Endodermal cell (in vitro differentiated cells): ENCODE measurements around the gene RSPO3. TPM values are rescaled to one million over a fixed set of nuclear protein-coding genes. Genes with fewer than 3 reads are reported as not detected.

Source experiments
- DNase-seq: peaks from one replicate; pipeline ENCODE4 v3.0.0-alpha.2; 2017
- H3K27ac ChIP-seq: 2 replicates; pipeline ENCODE4 v1.5.1; 2013; ENCODE audit warnings: mild to moderate bottlenecking, low read depth, low read length, moderate library complexity
- H3K27me3 ChIP-seq: 2 replicates; pipeline ENCODE4 v1.6.1; 2013; ENCODE audit warnings: mild to moderate bottlenecking, low read length, moderate library complexity; ENCODE audit not compliant: insufficient read depth, control insufficient read depth, poor library complexity, severe bottlenecking
- H3K36me3 ChIP-seq: 2 replicates; pipeline ENCODE4 v1.7.0; 2013; ENCODE audit warnings: mild to moderate bottlenecking, low read length, moderate library complexity; ENCODE audit not compliant: control insufficient read depth, insufficient read depth
- H3K4me1 ChIP-seq: one replicate; pipeline ENCODE4 v1.7.0; 2013; ENCODE audit warnings: low read length; ENCODE audit not compliant: control insufficient read depth, insufficient read depth
- H3K4me3 ChIP-seq: 2 replicates; pipeline ENCODE4 v1.5.1; 2013; ENCODE audit warnings: mild to moderate bottlenecking, low read length, moderate library complexity
- H3K9ac ChIP-seq: 2 replicates; pipeline ENCODE4 v1.6.1; 2013; ENCODE audit warnings: mild to moderate bottlenecking, low read length, moderate library complexity; ENCODE audit not compliant: poor library complexity, severe bottlenecking; ENCODE audit errors: extremely low read depth
- H3K9me3 ChIP-seq: 2 replicates; pipeline ENCODE4 v1.6.1; 2013; ENCODE audit warnings: mild to moderate bottlenecking, low read length, moderate library complexity; ENCODE audit not compliant: control insufficient read depth
- H3K27ac Mint-ChIP-seq: 2 replicates; pipeline ENCODE4 v1.8.0; 2020; ENCODE audit warnings: mixed read lengths
- H3K27me3 Mint-ChIP-seq: 2 replicates; pipeline ENCODE4 v1.8.0; 2021; ENCODE audit warnings: mild to moderate bottlenecking, mixed read lengths; ENCODE audit not compliant: insufficient read depth
- H3K36me3 Mint-ChIP-seq: 2 replicates; pipeline ENCODE4 v1.8.0; 2020; ENCODE audit warnings: low read depth, mixed read lengths
- H3K4me1 Mint-ChIP-seq: 2 replicates; pipeline ENCODE4 v1.8.0; 2020; ENCODE audit warnings: mixed read lengths
- H3K4me3 Mint-ChIP-seq: 2 replicates; pipeline ENCODE4 v1.8.0; 2020; ENCODE audit warnings: mild to moderate bottlenecking, moderate library complexity, mixed read lengths
- H3K9me3 Mint-ChIP-seq: 2 replicates; pipeline ENCODE4 v1.8.0; 2020; ENCODE audit warnings: mild to moderate bottlenecking, mixed read lengths
- CTCF ChIP-seq: fragments of 200-600 bp; sonication (generic); conservative IDR thresholded peaks from 2 replicates; pipeline ENCODE4 v1.5.0; 2021; ENCODE audit warnings: antibody characterized with exemption, mild to moderate bottlenecking
- WGBS, 2 experiments: methylation state at CpG; one replicate each; pipeline versions ENCODE4 v1.1.5 to v1.1.7; 2013; ENCODE audit warnings: missing lambda C conversion rate in 2 of 2, mixed read lengths in 1 of 2; ENCODE audit not compliant: insufficient coverage in 1 of 2, insufficient read length in 1 of 2; 5-methylcytosine and 5-hydroxymethylcytosine counted together
- total RNA-seq, 2 donors: library from RNA; stranded (reverse); fragmentation: NEBNext Ultra II Directional in 1 of 2; extraction: Animal tissue kit (Norgen Biotek cat#: 25700) in 1 of 2; gene quantifications; 2 replicates in 1 of 2; 3 replicates in 1 of 2; pipeline ENCODE4 v1.2.1, GENCODE V29; 2021

The RSPO3 gene
- total RNA-seq, 2 donors from 2014 or later = 0.20 to 0.31 TPM

DNA sequence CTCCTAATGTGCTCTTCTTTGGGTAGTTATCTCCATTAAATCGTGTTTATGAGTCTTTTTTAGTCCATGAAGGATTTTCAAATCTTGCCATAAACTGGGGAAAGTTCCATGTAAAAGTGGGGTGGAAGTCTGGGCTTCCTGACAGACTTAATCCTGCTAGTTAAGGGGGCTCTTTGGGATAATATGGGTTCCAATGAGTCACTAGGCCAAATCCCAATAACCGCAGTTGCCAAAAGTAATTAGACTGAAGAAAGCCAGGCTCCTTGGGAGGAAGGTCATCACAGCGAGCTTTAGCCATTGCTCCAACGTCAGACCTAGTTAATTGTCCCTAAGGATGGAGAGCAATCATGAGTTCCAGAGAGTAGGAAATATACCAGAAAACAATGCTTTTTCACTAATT is 10.8 kb downstream of the RSPO3 start:
- H3K9me3 Mint-ChIP-seq = no peaks in the 10 kb centered on the region
- no peak overlapping the region for H3K27ac Mint-ChIP-seq
- DNase-seq = no peak
- H3K27me3 ChIP-seq = peaks cover under 1% of the 10 kb centered on the region
- H3K27ac ChIP-seq = no peak overlapping the region
- no peaks in the 10 kb centered on the region for H3K9me3 ChIP-seq
- no peaks in the 10 kb centered on the region for H3K4me1 ChIP-seq
- H3K36me3 Mint-ChIP-seq = no peaks in the 10 kb centered on the region
- H3K4me3 ChIP-seq = no peak overlapping the region
- WGBS, 2 experiments = 90 to 100% methylated on average over 1 to 4 of the region's 4 CpGs
- H3K4me1 Mint-ChIP-seq = no peaks in the 10 kb centered on the region
- no peak overlapping the region for H3K9ac ChIP-seq
- TF ChIP-seq CTCF = no peak
- H3K4me3 Mint-ChIP-seq = no peak overlapping the region
- H3K36me3 ChIP-seq = no peaks in the 10 kb centered on the region
- peaks cover 12% of the 10 kb centered on the region for H3K27me3 Mint-ChIP-seq

GRCh38 chr6:127131275-127131674 is 12.8 kb downstream of the RSPO3 start:
- no peak overlapping the region for H3K27ac Mint-ChIP-seq
- no peak overlapping the region for H3K27ac ChIP-seq
- H3K27me3 Mint-ChIP-seq = peaks cover 10% of the 10 kb centered on the region
- no peaks in the 10 kb centered on the region for H3K27me3 ChIP-seq
- H3K36me3 ChIP-seq = no peaks in the 10 kb centered on the region
- H3K9ac ChIP-seq = no peak overlapping the region
- H3K9me3 Mint-ChIP-seq = no peaks in the 10 kb centered on the region
- no peaks in the 10 kb centered on the region for H3K4me1 ChIP-seq
- H3K36me3 Mint-ChIP-seq = no peaks in the 10 kb centered on the region
- H3K4me3 Mint-ChIP-seq = no peak overlapping the region
- no peak overlapping the region for H3K4me3 ChIP-seq
- DNase-seq = no peak
- no peaks in the 10 kb centered on the region for H3K9me3 ChIP-seq
- no peaks in the 10 kb centered on the region for H3K4me1 Mint-ChIP-seq
- WGBS, 2 experiments = 93 to 95% methylated on average over 3 of the region's 3 CpGs
- TF ChIP-seq CTCF = no peak

DNA sequence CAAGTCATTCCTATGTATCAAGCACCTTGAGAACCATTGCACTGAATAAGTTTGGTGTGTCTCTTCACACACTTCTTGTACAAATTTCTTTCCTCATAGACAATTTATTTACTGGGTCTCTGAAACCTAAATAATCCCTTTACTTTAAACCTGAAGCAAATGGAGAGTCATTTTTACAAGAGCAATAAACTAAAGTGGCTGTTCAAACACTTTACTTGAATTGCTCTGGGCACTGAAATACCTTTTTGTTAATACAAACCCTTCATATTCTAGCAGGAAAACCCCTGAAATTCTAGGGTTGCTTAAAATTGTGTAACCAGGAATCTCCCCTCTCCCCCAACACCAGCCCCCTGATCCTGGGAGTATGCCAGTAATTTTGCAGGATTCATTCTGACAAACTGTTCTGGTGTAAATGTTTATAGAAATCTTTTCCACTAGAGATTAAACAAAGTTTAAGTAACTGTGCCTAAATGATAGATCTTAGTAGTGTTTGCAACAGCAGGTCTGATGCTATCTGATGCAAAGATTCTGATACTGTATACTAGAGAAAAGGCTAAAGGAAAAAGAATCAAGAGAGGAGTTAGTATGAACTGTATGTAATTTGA is 13.4 kb downstream of the RSPO3 start:
- DNase-seq = no peak
- Histone ChIP-seq H3K4me3 (no peak overlapping the region), H3K27ac (no peak overlapping the region), H3K4me1 (no peaks in the 10 kb centered on the region), H3K27me3 (no peaks in the 10 kb centered on the region), H3K9me3 (no peaks in the 10 kb centered on the region), H3K9ac (no peak overlapping the region), H3K36me3 (no peaks in the 10 kb centered on the region)
- H3K4me3 Mint-ChIP-seq = no peak overlapping the region
- no peaks in the 10 kb centered on the region for H3K9me3 Mint-ChIP-seq
- TF ChIP-seq CTCF = no peak
- H3K27ac Mint-ChIP-seq = no peak overlapping the region
- no peaks in the 10 kb centered on the region for H3K36me3 Mint-ChIP-seq
- peaks cover 7% of the 10 kb centered on the region for H3K27me3 Mint-ChIP-seq
- no peaks in the 10 kb centered on the region for H3K4me1 Mint-ChIP-seq
